Activated naive CD4-positive, alpha-beta T cell (primary cell): ENCODE data around the gene C4orf50.

Experiments
- DNase-seq, 4 experiments: peaks; one replicate each; lab custom pipeline; 2025; lab: John Stamatoyannopoulos, UW

Gene C4orf50

GRCh38 chr4:6018331-6018730, at the start of gene C4orf50:
TSS of gene C4orf50 (minus strand) at chr4:6018431.
- DNase-seq = no peak

DNA sequence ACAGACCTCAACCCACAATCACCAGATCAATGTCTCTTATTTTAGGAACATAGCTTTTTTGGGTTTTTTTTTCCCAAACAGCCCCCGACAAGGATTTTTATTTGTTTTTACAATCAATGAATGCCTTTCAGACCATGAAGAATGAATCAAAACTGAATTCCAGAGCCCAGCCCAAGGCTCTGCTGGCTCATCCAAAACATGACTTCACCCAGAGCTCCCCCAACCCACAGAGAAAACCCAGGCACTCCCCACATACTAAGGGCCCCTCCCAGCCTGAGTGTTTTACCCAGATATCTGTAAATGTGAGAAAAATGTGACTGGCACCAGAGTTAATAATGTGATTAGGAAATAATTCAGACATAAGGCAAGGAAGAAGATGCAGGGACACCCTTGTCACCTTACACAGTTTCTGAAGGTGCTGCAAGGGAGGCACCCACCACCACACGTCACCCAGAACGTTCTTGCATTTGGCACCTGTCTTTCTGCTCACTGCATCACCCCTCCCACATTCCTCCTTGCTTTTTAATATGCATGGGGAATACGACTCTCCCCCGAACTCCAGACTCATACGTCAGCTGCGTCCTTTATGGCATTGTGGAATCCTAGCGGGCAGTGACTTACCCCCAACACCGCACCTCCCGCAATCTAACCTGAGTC, 47.8 kb upstream of the C4orf50 start:
- DNase-seq = no peak

GRCh38 chr4:6065166-6065565, 46.9 kb upstream of the C4orf50 start:
- no peak for DNase-seq

DNA sequence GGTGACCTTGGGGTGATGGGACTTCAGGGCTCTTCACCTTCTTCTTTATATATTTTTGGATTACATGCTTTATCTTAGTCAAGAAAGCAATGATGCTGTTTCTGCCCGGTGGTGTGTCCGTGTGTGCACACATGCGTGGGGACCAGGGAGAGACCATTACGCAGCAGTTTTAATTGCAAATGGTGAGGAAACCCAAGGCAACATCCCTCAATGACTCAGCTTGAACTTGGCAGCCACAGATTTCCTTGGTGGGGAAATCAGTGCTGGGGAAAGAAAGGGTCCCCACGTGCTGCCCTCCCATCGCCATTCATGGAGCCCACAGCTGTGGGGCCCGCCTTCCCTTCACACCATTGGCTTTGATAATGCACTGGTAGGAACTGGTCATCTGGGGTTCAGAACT, 46.2 kb upstream of the C4orf50 start:
- DNase-seq = no peak

- DNase-seq = no peak
Observed at GRCh38 chr4:6063684-6064083, 45.5 kb upstream of the C4orf50 start.

- no peak for DNase-seq
Observed at GRCh38 chr4:6062133-6062532, 43.9 kb upstream of the C4orf50 start.

DNA sequence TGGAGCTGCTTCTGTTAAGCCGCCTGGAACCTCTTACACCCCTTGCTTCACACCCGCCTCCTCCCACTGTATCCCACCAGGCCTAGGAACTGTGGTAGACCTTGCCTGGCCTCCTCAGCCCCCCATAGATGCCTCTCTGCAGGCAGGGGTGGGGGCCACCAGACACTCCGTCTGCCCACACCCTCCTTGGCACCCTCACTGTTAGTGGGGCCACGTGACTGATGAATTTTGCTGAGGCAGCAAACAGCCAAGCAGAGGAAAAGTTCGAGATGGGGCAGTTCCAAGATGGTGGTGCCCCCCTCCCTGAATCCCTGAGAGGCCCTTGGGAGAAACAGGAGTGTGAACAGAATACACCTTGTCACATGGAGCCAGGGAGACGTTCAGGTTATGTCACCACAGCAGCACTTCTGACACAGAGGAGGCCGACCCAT, 41.2 kb upstream of the C4orf50 start:
- DNase-seq = no peak

- DNase-seq = no peak
Observed at GRCh38 chr4:6058531-6059374, 40.5 kb upstream of the C4orf50 start.

- no peak for DNase-seq
Observed at GRCh38 chr4:6056976-6057766, 38.9 kb upstream of the C4orf50 start.

GRCh38 chr4:6055436-6055835, 37.2 kb upstream of the C4orf50 start:
- DNase-seq = no peak

- no peak for DNase-seq
Observed at GRCh38 chr4:6055030-6055429, 36.8 kb upstream of the C4orf50 start.

DNA sequence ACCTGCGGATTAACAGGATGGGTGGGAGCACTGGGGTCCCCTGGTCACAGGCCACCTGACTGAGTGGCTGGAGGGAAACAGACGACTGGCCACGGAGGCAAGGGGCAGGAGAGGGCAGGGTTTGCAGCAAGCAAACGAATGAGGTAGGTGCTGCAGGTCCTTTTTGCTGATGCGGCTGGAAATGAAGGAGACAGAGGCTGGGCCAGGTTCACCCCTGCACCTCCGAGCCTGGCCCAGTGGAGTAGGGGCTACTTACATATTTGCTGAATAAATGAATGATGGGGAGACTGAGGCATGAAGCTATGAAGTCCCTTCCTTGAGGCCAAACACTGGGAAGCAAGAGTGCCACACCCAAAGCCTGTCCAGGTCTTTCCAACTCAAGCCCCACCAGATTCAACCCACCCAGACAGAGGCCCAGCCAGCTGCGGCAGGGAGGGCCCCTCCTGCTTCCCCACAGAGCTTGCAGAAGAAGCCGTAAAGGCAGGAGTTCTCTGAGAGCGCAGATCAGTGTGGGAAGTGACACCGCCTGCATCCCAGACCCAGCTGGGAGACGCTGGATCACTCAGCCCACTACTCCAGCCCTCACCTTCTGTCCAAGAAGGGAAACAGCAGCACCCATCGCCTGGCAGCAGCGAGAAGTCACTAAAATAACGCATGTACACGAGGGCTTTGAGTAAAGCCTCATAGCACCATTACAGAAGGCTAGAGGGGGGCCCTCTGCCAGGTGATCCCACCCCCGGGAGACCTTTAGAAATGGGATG, 36.1 kb upstream of the C4orf50 start:
- no peak for DNase-seq

GRCh38 chr4:6052679-6053078, 34.4 kb upstream of the C4orf50 start:
- DNase-seq = no peak

GRCh38 chr4:6050551-6050950, 32.3 kb upstream of the C4orf50 start:
- no peak for DNase-seq

DNA sequence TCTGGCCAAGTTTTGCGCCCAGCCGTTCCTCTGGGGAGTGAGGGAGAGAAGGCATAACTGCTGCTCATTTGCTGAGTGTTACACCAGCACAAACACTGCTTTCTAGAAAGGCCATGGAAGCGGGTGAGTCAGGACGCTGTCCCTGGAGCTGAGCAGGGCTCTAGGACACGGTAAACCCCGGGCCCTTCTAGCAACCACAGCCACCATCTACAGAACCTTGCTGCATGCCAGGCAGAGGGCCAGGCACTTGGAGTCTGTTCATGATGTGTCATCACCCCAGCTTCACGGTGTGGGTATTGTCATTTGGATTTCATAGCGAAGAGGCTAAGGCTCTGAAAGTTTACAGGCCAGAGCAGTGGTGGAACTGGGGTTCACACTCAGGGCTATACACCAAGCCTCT, 31.8 kb upstream of the C4orf50 start:
- no peak for DNase-seq

DNA sequence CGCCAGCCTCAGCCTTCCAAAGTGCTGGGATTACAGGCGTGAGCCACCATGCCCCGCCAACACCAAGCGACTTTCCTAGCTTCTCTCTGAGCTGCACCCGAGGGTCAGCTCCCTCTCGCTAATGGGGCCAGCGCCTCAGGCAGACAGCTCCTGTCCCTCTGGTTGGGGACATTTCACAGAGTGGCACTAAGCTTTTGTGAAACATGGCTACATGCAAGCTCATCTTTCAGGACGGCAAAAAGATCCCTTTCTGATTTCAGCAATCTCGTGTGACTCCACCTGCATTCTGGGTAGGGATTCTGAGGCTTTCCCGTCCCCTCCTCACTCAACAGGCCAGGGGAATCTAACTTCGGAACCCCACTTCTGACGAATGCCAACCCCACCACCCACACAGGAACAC, 31.0 kb upstream of the C4orf50 start:
- DNase-seq = no peak

DNA sequence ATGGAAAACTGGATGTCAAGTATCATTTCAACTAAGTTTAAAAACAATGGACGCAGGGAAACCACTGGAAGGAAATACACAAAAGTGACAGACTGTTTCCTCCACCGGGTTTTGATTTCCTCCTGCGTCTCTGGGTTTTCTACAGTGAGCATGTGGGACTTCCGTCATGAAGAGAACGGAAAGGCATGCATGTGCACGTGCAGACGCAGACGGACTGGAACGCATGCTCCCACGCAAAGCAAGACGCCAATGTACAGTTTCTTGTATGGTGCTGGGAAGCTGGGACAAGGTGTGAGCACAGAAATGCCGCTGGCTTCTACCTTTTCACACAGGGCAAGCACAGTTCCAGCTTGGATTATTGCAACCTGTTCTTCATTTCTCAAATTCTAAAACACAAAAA, 30.3 kb upstream of the C4orf50 start:
- no peak for DNase-seq

DNA sequence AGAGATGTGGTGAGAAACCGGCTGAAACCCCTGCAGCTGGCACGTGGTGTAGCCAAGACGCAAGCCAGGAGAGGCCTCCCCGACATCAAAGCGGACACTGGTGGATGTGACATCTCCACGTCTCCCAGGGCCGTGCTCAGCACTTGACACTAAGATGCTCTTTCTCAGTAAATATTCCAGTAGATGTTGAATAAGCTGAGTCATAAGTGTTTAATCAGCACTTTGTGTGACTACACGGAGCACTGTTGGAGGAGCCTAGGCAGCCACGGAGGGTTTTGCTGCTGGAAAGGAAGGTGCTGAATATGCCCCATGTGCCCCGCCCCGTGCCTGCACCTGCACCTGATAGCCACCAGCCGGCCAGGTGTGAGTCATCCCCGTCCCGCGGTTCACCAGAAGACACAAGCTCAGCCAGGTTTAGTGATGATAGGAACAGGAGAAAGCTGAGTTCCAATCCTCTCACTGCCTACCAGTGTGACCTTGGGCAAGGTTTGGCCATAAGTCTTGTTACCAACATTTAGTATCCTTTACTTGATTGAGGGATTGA, 29.0 kb upstream of the C4orf50 start:
- no peak for DNase-seq

GRCh38 chr4:6046526-6047129, 28.4 kb upstream of the C4orf50 start:
- no peak for DNase-seq

DNA sequence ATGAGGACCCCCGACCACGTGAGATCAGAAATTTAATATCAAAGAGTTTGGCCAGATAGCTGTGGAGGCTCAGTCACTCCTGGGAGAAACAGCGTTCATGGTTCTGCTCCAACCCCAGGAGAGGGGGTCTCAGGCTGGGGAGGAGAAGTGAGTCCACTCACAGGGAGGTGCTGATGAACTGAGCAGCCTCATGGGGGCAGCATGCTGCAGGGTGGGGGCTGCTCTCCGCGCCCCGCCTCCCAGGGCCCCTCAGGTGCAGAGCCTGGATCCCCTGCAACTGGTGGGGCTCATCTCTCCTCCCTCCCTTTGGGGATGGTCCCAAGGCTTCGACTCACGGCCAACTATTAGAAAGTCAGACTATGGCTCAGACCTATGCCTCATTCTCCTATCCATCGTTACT, 26.6 kb upstream of the C4orf50 start:
- DNase-seq = no peak

- no peak for DNase-seq
Observed at GRCh38 chr4:6044276-6044675, 26.0 kb upstream of the C4orf50 start.
